Subcutaneous adipose tissue (tissue), 4 donors: ENCODE data around the gene FAM43B. TPM values are rescaled to one million over a fixed set of nuclear protein-coding genes. Genes with fewer than 3 reads are reported as not detected.

Experiments used
- CTCF ChIP-seq: fragments of 450-650 bp; IDR thresholded peaks from one replicate; pipeline ENCODE4 v1.5.1; 2016; ENCODE audit warnings: low read depth, mild to moderate bottlenecking, control low read depth, antibody characterized with exemption, moderate library complexity
- total RNA-seq, 4 donors: library from RNA; depleted of rRNA; stranded (reverse); fragments of >200 nt; gene quantifications; one replicate each; pipeline ENCODE4 v1.1.0, GENCODE V29; 2016

FAM43B gene
- total RNA-seq, 4 donors from 2014 or later, result 0.38 TPM; not detected in 3

GRCh38 chr1:20521960-20522861 lies 30.2 kb upstream of the FAM43B start:
- no peak for TF ChIP-seq CTCF

GRCh38 chr1:20526267-20526666 lies 26.1 kb upstream of the FAM43B start:
- no peak for TF ChIP-seq CTCF

- no peak for TF ChIP-seq CTCF
These were observed 24.2 kb upstream of the FAM43B start for GRCh38 chr1:20528221-20528620.

- no peak for TF ChIP-seq CTCF
These were observed 22.1 kb upstream of the FAM43B start for GRCh38 chr1:20530306-20530705.

- no peak for TF ChIP-seq CTCF
These were observed 21.5 kb upstream of the FAM43B start for GRCh38 chr1:20530901-20531300.

GRCh38 chr1:20533635-20534034 lies 18.7 kb upstream of the FAM43B start:
- no peak for TF ChIP-seq CTCF

GRCh38 chr1:20534659-20535417 lies 17.5 kb upstream of the FAM43B start:
- no peak for TF ChIP-seq CTCF
